Activated B cell treated with CpG ODN at 0.5 μM for 24 hours (primary cell): ENCODE results near the gene FGF21. TPM values are rescaled to one million over a fixed set of nuclear protein-coding genes. Genes with fewer than 3 reads are reported as not detected.
A peak's percentile ranks its signal among the peaks of the same experiment; 100 is the strongest.

Experiments used
- ATAC-seq: fragments of 200-7000 bp; cut with Tn5 transposase; one replicate; pipeline ENCODE4 v1.10.0; 2021; ENCODE audit warnings: low read depth, mild to moderate bottlenecking, moderate library complexity
- CTCF ChIA-PET: fragments of 350-600 bp; sonication (Branson Sonifier 250); formaldehyde crosslinking; loops from one replicate; lab custom pipeline; 2021; ENCODE audit warnings: antibody characterized with exemption; lab: Charles Lee
- POLR2A ChIA-PET: fragments of 350-600 bp; sonication (Branson Sonifier 250); formaldehyde crosslinking; loops from one replicate; lab custom pipeline; 2021; ENCODE audit warnings: antibody characterized with exemption; lab: Charles Lee
- DNase-seq: peaks from one replicate; pipeline ENCODE4 v3.0.0; 2022
- H3K27ac Mint-ChIP-seq: one replicate; pipeline ENCODE4 v1.8.0; 2020; ENCODE audit warnings: mixed read lengths
- H3K27me3 Mint-ChIP-seq: one replicate; pipeline ENCODE4 v1.8.0; 2021; ENCODE audit warnings: mixed read lengths
- H3K36me3 Mint-ChIP-seq: one replicate; pipeline ENCODE4 v1.8.0; 2021; ENCODE audit warnings: low read depth, mixed read lengths
- H3K4me1 Mint-ChIP-seq: one replicate; pipeline ENCODE4 v1.8.0; 2021; ENCODE audit warnings: mixed read lengths
- H3K4me3 Mint-ChIP-seq: one replicate; pipeline ENCODE4 v1.8.0; 2020; ENCODE audit warnings: mild to moderate bottlenecking, mixed read lengths
- H3K9me3 Mint-ChIP-seq: one replicate; pipeline ENCODE4 v1.8.0; 2020; ENCODE audit warnings: mixed read lengths
- CTCF ChIP-seq: fragments of 200-600 bp; IDR thresholded peaks from one replicate; pipeline ENCODE4 v1.8.0; 2022; ENCODE audit warnings: antibody characterized with exemption, mild to moderate bottlenecking
- intact Hi-C: fragments of 100-400 bp; cut with micrococcal nuclease; formaldehyde crosslinking; loops from one replicate; pipeline ENCODE4 v1.15.1; 2024
- total RNA-seq: library from RNA; stranded (reverse); gene quantifications from 2 replicates; pipeline ENCODE4 v1.2.3, GENCODE V29; 2022

FGF21 gene
- total RNA-seq, 1 donor from 2014 or later, result not detected

GRCh38 chr19:48805452-48805851 lies 50.1 kb downstream of the FGF21 start:
- CTCF ChIA-PET, result no interaction called here
- no peak for TF ChIP-seq CTCF
- ATAC-seq, result no peak

GRCh38 chr19:48806518-48806817 lies 51.1 kb downstream of the FGF21 start:
- intact Hi-C loops, result no loop called here

More at GRCh38 chr19:48805452-48805851, 50.1 kb downstream of the FGF21 start:
- no peak overlapping the region for H3K27ac Mint-ChIP-seq
- no peaks in the 10 kb centered on the region for H3K27me3 Mint-ChIP-seq
- no peaks in the 10 kb centered on the region for H3K9me3 Mint-ChIP-seq
- no peak for DNase-seq
- H3K36me3 Mint-ChIP-seq, result peaks cover 6% of the 10 kb centered on the region
- intact Hi-C loops, result no loop called here
- H3K4me3 Mint-ChIP-seq, result no peak overlapping the region
- POLR2A ChIA-PET, result interaction anchor here (0.6 to 1.0 kb wide), 2 partner anchors 10 to 157 kb away, joined by 4 to 7 read pairs; no protein-coding TSS in a partner anchor
- peaks cover 12% of the 10 kb centered on the region for H3K4me1 Mint-ChIP-seq

GRCh38 chr19:48806818-48807589 lies 51.7 kb downstream of the FGF21 start:
- DNase-seq, result no peak
- TF ChIP-seq CTCF, result no peak
- peaks cover 6% of the 10 kb centered on the region for H3K36me3 Mint-ChIP-seq
- ATAC-seq, result no peak
- no peak overlapping the region for H3K4me3 Mint-ChIP-seq
- peaks cover 14% of the 10 kb centered on the region for H3K4me1 Mint-ChIP-seq
- ChIA-PET CTCF (interaction anchor here (1.0 to 1.3 kb wide), 4 partner anchors 12 to 35 kb away, joined by 3 to 5 read pairs (median 4); no protein-coding TSS in a partner anchor), POLR2A (interaction anchor here (0.8 to 1.1 kb wide), 2 partner anchors 12 to 30 kb away, joined by 3 to 6 read pairs; no protein-coding TSS in a partner anchor)
- H3K9me3 Mint-ChIP-seq, result no peaks in the 10 kb centered on the region
- H3K27me3 Mint-ChIP-seq, result no peaks in the 10 kb centered on the region
- no peak overlapping the region for H3K27ac Mint-ChIP-seq
- intact Hi-C loops, result no loop called here

More at GRCh38 chr19:48806518-48806817, 51.1 kb downstream of the FGF21 start:
- H3K27me3 Mint-ChIP-seq, result no peaks in the 10 kb centered on the region
- no peak overlapping the region for H3K4me3 Mint-ChIP-seq
- ChIA-PET POLR2A (interaction anchor here (0.5 to 1.1 kb wide), 2 partner anchors 11 to 442 kb away, joined by 5 to 6 read pairs; partner anchors contain the start of genes SYNGR4 and TMEM143), CTCF (interaction anchor here (1.0 to 1.3 kb wide), 3 partner anchors 12 to 36 kb away, joined by 3 to 5 read pairs (median 3); no protein-coding TSS in a partner anchor)
- H3K4me1 Mint-ChIP-seq, result peaks cover 14% of the 10 kb centered on the region
- no peak overlapping the region for H3K27ac Mint-ChIP-seq
- no peaks in the 10 kb centered on the region for H3K9me3 Mint-ChIP-seq
- no peak for TF ChIP-seq CTCF
- DNase-seq, result no peak
- H3K36me3 Mint-ChIP-seq, result peaks cover 6% of the 10 kb centered on the region
- ATAC-seq, result peak; percentile 55

GRCh38 chr19:48807590-48808308 lies 52.4 kb downstream of the FGF21 start:
- no peak for ATAC-seq
- Mint-ChIP-seq H3K36me3 (peaks cover 6% of the 10 kb centered on the region), H3K9me3 (no peaks in the 10 kb centered on the region), H3K27me3 (no peaks in the 10 kb centered on the region), H3K4me1 (peaks cover 21% of the 10 kb centered on the region), H3K27ac (no peak overlapping the region), H3K4me3 (no peak overlapping the region)
- TF ChIP-seq CTCF, result no peak
- DNase-seq, result no peak
- POLR2A ChIA-PET, result interaction anchor here (0.8 kb wide), 1 partner anchor 30 kb away, joined by 3 read pairs; no protein-coding TSS in a partner anchor
- CTCF ChIA-PET, result interaction anchor here (1.0 to 1.2 kb wide), 2 partner anchors 12 to 35 kb away, joined by 3 to 5 read pairs; no protein-coding TSS in a partner anchor
- intact Hi-C loops, result no loop called here

Other genes starting within 250 kb of the FGF21 start
- gene LMTK3, start 243.7 kb upstream of the FGF21 start, total RNA-seq, result 0.60 and 0.66 TPM in 2 replicates
- gene SULT2B1, start 203.4 kb upstream of the FGF21 start, total RNA-seq, result not detected in 2 replicates
- not detected in 2 replicates for gene SPACA4, start 148.8 kb upstream of the FGF21 start, total RNA-seq
- gene FAM83E, start 140.4 kb upstream of the FGF21 start, total RNA-seq, result 3.5 and 5.6 TPM in 2 replicates
- gene RPL18, start 136.3 kb upstream of the FGF21 start, total RNA-seq, result 2,427 and 2,762 TPM in 2 replicates
- gene SPHK2, start 136.0 kb upstream of the FGF21 start, total RNA-seq, result 38.2 and 48.5 TPM in 2 replicates
- 8.7 and 9.2 TPM in 2 replicates for gene DBP, start 118.1 kb upstream of the FGF21 start, total RNA-seq
- gene CA11, start 109.3 kb upstream of the FGF21 start, total RNA-seq, result 9.5 and 10.3 TPM in 2 replicates
- 0.54 and 0.71 TPM in 2 replicates for gene NTN5, start 82.5 kb upstream of the FGF21 start, total RNA-seq
- not detected in 2 replicates for gene FUT2, start 59.6 kb upstream of the FGF21 start, total RNA-seq
- gene MAMSTR, start 35.8 kb upstream of the FGF21 start, total RNA-seq, result 0.37 and 0.78 TPM in 2 replicates
- gene RASIP1, start 14.9 kb upstream of the FGF21 start, total RNA-seq, result 0.07 and 0.12 TPM in 2 replicates
- gene IZUMO1, start 8.6 kb upstream of the FGF21 start, total RNA-seq, result not detected in 2 replicates
- gene FUT1, start 2.9 kb upstream of the FGF21 start, total RNA-seq, result not detected in 2 replicates
- gene BCAT2, start 55.5 kb downstream of the FGF21 start, total RNA-seq, result 44.0 and 47.8 TPM in 2 replicates
- 2.6 and 2.8 TPM in 2 replicates for gene HSD17B14, start 81.0 kb downstream of the FGF21 start, total RNA-seq
- gene PLEKHA4, start 113.1 kb downstream of the FGF21 start, total RNA-seq, result 5.7 and 6.4 TPM in 2 replicates
- 115 and 123 TPM in 2 replicates for gene PPP1R15A, start 116.9 kb downstream of the FGF21 start, total RNA-seq
- gene TULP2, start 143.2 kb downstream of the FGF21 start, total RNA-seq, result not detected in 2 replicates
- gene NUCB1, start 144.8 kb downstream of the FGF21 start, total RNA-seq, result 116 and 126 TPM in 2 replicates
- gene DHDH, start 178.2 kb downstream of the FGF21 start, total RNA-seq, result not detected in 2 replicates
- gene BAX, start 199.4 kb downstream of the FGF21 start, total RNA-seq, result 111 and 129 TPM in 2 replicates
- gene FTL, start 209.8 kb downstream of the FGF21 start, total RNA-seq, result 888 and 935 TPM in 2 replicates
- 50.7 and 52.7 TPM in 2 replicates for gene GYS1, start 237.8 kb downstream of the FGF21 start, total RNA-seq
- 75.6 and 79.4 TPM in 2 replicates for gene RUVBL2, start 238.4 kb downstream of the FGF21 start, total RNA-seq